DOHH2 (cell line): ENCODE results near the gene ZFAND3.

ENCODE experiments used
- H3F3A ChIP-seq: fragments of 200-600 bp; sonication (generic), shearing (Covaris generic); 2 replicates; pipeline ENCODE4 v1.6.0; 2016; ENCODE audit warnings: antibody characterized with exemption, mild to moderate bottlenecking; ENCODE audit not compliant: control insufficient read depth, insufficient read depth
- H3K27ac ChIP-seq: fragments of 200-600 bp; sonication (generic); 2 replicates; pipeline ENCODE4 v1.5.1; 2014; ENCODE audit warnings: low read depth, mild to moderate bottlenecking, low read length, moderate library complexity
- H3K27me3 ChIP-seq: fragments of 200-600 bp; sonication (generic); 2 replicates; pipeline ENCODE4 v1.6.1; 2014; ENCODE audit warnings: mild to moderate bottlenecking, low read length, mixed read lengths; ENCODE audit not compliant: control insufficient read depth
- H3K36me3 ChIP-seq: fragments of 200-600 bp; sonication (generic); 2 replicates; pipeline ENCODE4 v1.6.1; 2014; ENCODE audit warnings: mild to moderate bottlenecking, low read length, moderate library complexity, mixed read lengths; ENCODE audit not compliant: control insufficient read depth
- H3K4me1 ChIP-seq: fragments of 200-600 bp; sonication (generic); 2 replicates; pipeline ENCODE4 v1.6.1; 2014; ENCODE audit warnings: mild to moderate bottlenecking, low read length, mixed read lengths; ENCODE audit not compliant: control insufficient read depth
- H3K4me2 ChIP-seq: fragments of 200-600 bp; sonication (generic); 2 replicates; pipeline ENCODE4 v1.6.0; 2014; ENCODE audit warnings: mild to moderate bottlenecking, low read length, moderate library complexity
- H3K4me3 ChIP-seq: fragments of 200-600 bp; sonication (generic); 2 replicates; pipeline ENCODE4 v1.5.1; 2014; ENCODE audit warnings: mild to moderate bottlenecking, low read length, mixed read lengths
- H3K79me2 ChIP-seq: fragments of 200-600 bp; sonication (generic); 2 replicates; pipeline ENCODE4 v1.6.1; 2014; ENCODE audit warnings: mild to moderate bottlenecking, low read length, mixed read lengths; ENCODE audit not compliant: control insufficient read depth
- H3K9me2 ChIP-seq: fragments of 200-600 bp; sonication (generic); replicated peaks from 2 replicates; pipeline ENCODE4 v1.6.1; 2014; ENCODE audit warnings: mild to moderate bottlenecking, low read length, mixed read lengths; ENCODE audit not compliant: control insufficient read depth
- H3K9me3 ChIP-seq: fragments of 200-600 bp; sonication (generic); 2 replicates; pipeline ENCODE4 v1.6.1; 2014; ENCODE audit warnings: antibody characterized with exemption, low read length, mixed read lengths; ENCODE audit not compliant: control insufficient read depth, insufficient read depth
- H4K20me1 ChIP-seq: fragments of 200-600 bp; sonication (generic); 2 replicates; pipeline ENCODE4 v1.6.0; 2014; ENCODE audit warnings: low read depth, mild to moderate bottlenecking, antibody characterized with exemption, low read length, moderate library complexity; ENCODE audit not compliant: control insufficient read depth, insufficient read depth
- EZH2phosphoT487 ChIP-seq: fragments of 200-600 bp; sonication (generic); IDR thresholded peaks from 2 replicates; pipeline ENCODE4 v1.6.1; 2017; ENCODE audit warnings: borderline replicate concordance, mild to moderate bottlenecking, antibody characterized with exemption, low read length, moderate library complexity, mixed read lengths
- TF ChIP-seq, protein P1 (sequence below): fragments of 200-600 bp; sonication (generic); IDR thresholded peaks from one replicate; pipeline ENCODE4 v1.5.1; 2014; ENCODE audit warnings: antibody characterized with exemption, mild to moderate bottlenecking, low read depth, low read length; ENCODE audit not compliant: poor library complexity, severe bottlenecking

ZFAND3 gene

DNA sequence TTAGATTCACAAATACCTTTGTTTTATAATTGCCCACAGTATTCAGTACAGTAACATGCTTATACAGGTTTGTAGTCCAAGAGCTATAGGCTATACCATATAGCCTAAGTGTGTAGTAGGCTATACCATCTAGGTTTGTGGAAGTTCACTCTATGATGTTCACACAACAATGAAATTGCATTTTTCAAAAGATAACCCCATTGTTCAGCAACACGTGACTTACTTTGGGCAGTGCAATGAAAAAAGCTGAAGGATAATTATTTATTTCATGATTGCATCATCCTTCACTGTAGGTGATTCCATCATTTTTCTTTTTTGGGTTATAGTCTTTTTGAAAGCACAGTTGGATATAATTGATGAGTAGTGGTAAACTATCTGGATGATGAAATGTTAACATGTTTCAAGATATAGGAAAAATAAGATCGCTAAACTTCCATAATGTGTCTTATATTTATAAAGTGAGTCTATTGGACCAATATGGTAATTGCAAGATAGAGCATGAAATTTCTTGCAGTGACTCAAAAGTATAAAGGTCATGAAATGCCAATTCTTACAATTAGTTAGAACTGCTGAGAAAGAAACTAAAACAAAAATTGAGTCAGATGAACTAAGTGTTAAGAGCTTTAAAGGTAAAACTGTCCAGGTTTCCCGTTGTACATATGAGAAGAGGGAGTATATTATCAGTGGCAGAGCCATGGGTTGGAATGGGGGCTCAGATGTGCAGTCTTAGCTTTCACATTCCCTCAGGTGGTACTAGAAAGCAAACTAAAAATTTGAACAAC lies 164.4 kb downstream of the ZFAND3 start:
- Histone ChIP-seq H3K9me3 (no peaks in the 10 kb centered on the region), H3K9me2 (no peaks in the 10 kb centered on the region), H3K4me2 (no peak overlapping the region), H3K27me3 (no peaks in the 10 kb centered on the region), H3K79me2 (peaks cover 29% of the 10 kb centered on the region), H4K20me1 (no peaks in the 10 kb centered on the region), H3K27ac (no peak overlapping the region), H3K36me3 (no peaks in the 10 kb centered on the region), H3K4me3 (no peak overlapping the region), H3K4me1 (peaks cover 24% of the 10 kb centered on the region), H3F3A (no peaks in the 10 kb centered on the region)
- no peak for TF ChIP-seq EZH2phosphoT487
- TF ChIP-seq, protein P1, sequence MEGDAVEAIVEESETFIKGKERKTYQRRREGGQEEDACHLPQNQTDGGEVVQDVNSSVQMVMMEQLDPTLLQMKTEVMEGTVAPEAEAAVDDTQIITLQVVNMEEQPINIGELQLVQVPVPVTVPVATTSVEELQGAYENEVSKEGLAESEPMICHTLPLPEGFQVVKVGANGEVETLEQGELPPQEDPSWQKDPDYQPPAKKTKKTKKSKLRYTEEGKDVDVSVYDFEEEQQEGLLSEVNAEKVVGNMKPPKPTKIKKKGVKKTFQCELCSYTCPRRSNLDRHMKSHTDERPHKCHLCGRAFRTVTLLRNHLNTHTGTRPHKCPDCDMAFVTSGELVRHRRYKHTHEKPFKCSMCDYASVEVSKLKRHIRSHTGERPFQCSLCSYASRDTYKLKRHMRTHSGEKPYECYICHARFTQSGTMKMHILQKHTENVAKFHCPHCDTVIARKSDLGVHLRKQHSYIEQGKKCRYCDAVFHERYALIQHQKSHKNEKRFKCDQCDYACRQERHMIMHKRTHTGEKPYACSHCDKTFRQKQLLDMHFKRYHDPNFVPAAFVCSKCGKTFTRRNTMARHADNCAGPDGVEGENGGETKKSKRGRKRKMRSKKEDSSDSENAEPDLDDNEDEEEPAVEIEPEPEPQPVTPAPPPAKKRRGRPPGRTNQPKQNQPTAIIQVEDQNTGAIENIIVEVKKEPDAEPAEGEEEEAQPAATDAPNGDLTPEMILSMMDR = no peak

DNA sequence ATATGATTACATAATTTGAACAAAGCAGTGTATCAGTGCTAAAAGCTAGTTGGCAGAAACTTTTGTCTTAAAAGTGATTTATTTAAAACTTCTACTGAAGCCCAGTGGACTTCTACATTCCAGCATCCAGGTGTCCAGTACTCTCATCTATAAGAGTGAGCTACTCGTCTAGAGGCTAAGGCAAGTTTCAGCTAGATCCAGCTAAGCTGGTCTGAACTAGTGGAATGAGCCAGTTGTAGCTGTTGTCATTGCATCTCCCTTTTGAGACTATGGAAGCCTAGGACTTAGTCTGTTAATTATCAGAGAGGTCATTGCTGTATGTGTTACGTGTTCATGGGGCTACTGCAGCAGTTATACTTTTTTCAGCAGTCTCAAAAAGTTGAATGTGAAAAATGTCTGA lies 165.1 kb downstream of the ZFAND3 start:
- H3K4me2 ChIP-seq = no peak overlapping the region
- no peaks in the 10 kb centered on the region for H3K27me3 ChIP-seq
- H3K79me2 ChIP-seq = peaks cover 23% of the 10 kb centered on the region
- H3K27ac ChIP-seq = no peak overlapping the region
- no peaks in the 10 kb centered on the region for H3K9me3 ChIP-seq
- H3F3A ChIP-seq = no peaks in the 10 kb centered on the region
- no peaks in the 10 kb centered on the region for H3K36me3 ChIP-seq
- no peak overlapping the region for H3K4me3 ChIP-seq
- peaks cover 25% of the 10 kb centered on the region for H3K4me1 ChIP-seq
- TF ChIP-seq, protein P1 = no peak
- TF ChIP-seq EZH2phosphoT487 = no peak
- H3K9me2 ChIP-seq = no peaks in the 10 kb centered on the region
- H4K20me1 ChIP-seq = no peaks in the 10 kb centered on the region

DNA sequence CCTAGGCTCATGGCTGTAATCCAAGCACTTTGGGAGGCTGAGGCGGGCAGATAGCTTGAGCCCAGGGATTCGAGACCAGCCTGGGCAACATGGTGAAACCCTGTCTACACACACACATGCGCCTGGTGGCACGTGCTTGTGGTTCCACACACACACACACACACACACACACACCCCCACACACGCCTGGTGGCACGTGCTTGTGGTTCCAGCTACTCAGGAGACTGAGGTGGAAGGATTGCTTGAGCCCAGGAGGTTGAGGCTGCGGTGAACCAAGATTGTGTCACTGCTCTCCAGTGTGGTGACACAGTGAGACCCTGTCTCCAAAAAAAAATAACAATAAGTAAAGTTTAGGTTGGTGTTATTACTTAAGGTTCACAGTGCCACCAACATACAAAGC lies 165.8 kb downstream of the ZFAND3 start:
- Histone ChIP-seq H3K27ac (no peak overlapping the region), H3K4me2 (no peak overlapping the region), H3K27me3 (no peaks in the 10 kb centered on the region), H3K9me2 (no peaks in the 10 kb centered on the region), H3K36me3 (no peaks in the 10 kb centered on the region), H3K4me1 (peaks cover 25% of the 10 kb centered on the region), H3K9me3 (no peaks in the 10 kb centered on the region), H4K20me1 (no peaks in the 10 kb centered on the region), H3K4me3 (no peak overlapping the region), H3F3A (no peaks in the 10 kb centered on the region), H3K79me2 (peaks cover 16% of the 10 kb centered on the region)
- TF ChIP-seq EZH2phosphoT487 = no peak
- TF ChIP-seq, protein P1 = no peak
